Tibial artery (tissue), 4 donors: ENCODE measurements around the gene ABLIM2.

Source experiments
- DNase-seq, 2 donors: peaks; one replicate each; pipeline ENCODE4 v3.0.0-alpha.2; 2019
- H3K27ac ChIP-seq, 2 donors: fragments of 200-600 bp; sonication (generic) in 1 of 2; 1 replicate in 1 of 2; 2 replicates in 1 of 2; pipeline ENCODE4 v1.5.1; 2018 to 2019; ENCODE audit warnings: mild to moderate bottlenecking in 1 of 2
- H3K27me3 ChIP-seq, 2 donors: fragments of 200-600 bp; sonication (generic) in 1 of 2; one replicate each; pipeline versions ENCODE4 v1.5.1 to v1.6.0; 2016 to 2019
- H3K36me3 ChIP-seq, 3 donors: fragments of 200-600 bp; sonication (generic) in 2 of 3; one replicate each; pipeline ENCODE4 v1.5.1; 2016 to 2019; ENCODE audit warnings: mild to moderate bottlenecking in 2 of 3
- H3K4me1 ChIP-seq, 4 donors: fragments of 200-600 bp; sonication (generic) in 2 of 4; 1 replicate in 3 of 4; 2 replicates in 1 of 4; pipeline ENCODE4 v1.5.1; 2016 to 2019
- H3K4me3 ChIP-seq, 2 donors: fragments of 200-600 bp; sonication (generic) in 1 of 2; 1 replicate in 1 of 2; 2 replicates in 1 of 2; pipeline ENCODE4 v1.5.1; 2018 to 2019; ENCODE audit warnings: mild to moderate bottlenecking in 2 of 2
- H3K9me3 ChIP-seq, 3 donors: fragments of 200-600 bp; sonication (generic) in 1 of 3; one replicate each; pipeline ENCODE4 v1.5.1; 2016 to 2019
- CTCF ChIP-seq, 2 experiments: fragments of 200-600 bp in 1 of 2; fragments of 450-650 bp in 1 of 2; IDR thresholded peaks; one replicate each; pipeline ENCODE4 v1.5.1; 2017 to 2019; ENCODE audit warnings: antibody characterized with exemption in 2 of 2, mild to moderate bottlenecking in 1 of 2, moderate library complexity in 1 of 2
- intact Hi-C: fragments of 100-400 bp; cut with DNase I; formaldehyde crosslinking; loops from one replicate; pipeline ENCODE4 v1.15.0; 2023; ENCODE audit warnings: low total_unique reads

The ABLIM2 gene

GRCh38 chr4:8067945-8068896 lies 90.4 kb downstream of the ABLIM2 start:
- Histone ChIP-seq H3K9me3 (peaks cover 0 to 24% (median 11%) of the 10 kb centered on the region in 3 donors), H3K36me3 (peaks cover 6 to 15% (median 12%) of the 10 kb centered on the region in 3 donors), H3K4me1 (no peaks in the 10 kb centered on the region), H3K4me3 (no peak overlapping the region), H3K27me3 (no peaks in the 10 kb centered on the region), H3K27ac (no peak overlapping the region)
- TF ChIP-seq CTCF (IDR thresholded peaks at IDR 0.05), result no peak
- DNase-seq, result no peak
- intact Hi-C loops, result no loop called here

- no peak overlapping the region for H3K4me3 ChIP-seq
- intact Hi-C loops, result no loop called here
- peaks cover 6 to 15% (median 12%) of the 10 kb centered on the region in 3 donors for H3K36me3 ChIP-seq
- H3K27me3 ChIP-seq, result no peaks in the 10 kb centered on the region
- H3K4me1 ChIP-seq, result no peaks in the 10 kb centered on the region
- no peak for TF ChIP-seq CTCF (IDR thresholded peaks at IDR 0.05)
- H3K27ac ChIP-seq, result no peak overlapping the region
- DNase-seq, result no peak
- peaks cover 0 to 26% (median 11%) of the 10 kb centered on the region in 3 donors for H3K9me3 ChIP-seq
Observed at GRCh38 chr4:8067274-8067936, 91.2 kb downstream of the ABLIM2 start.

GRCh38 chr4:8066336-8066931 lies 92.2 kb downstream of the ABLIM2 start:
- intact Hi-C loops, result no loop called here
- no peak for TF ChIP-seq CTCF (IDR thresholded peaks at IDR 0.05)
- no peak overlapping the region for H3K27ac ChIP-seq
- no peak overlapping the region for H3K4me3 ChIP-seq
- H3K9me3 ChIP-seq, result peaks cover 0 to 26% (median 11%) of the 10 kb centered on the region in 3 donors
- no peaks in the 10 kb centered on the region for H3K4me1 ChIP-seq
- no peaks in the 10 kb centered on the region for H3K27me3 ChIP-seq
- peaks cover 6 to 15% (median 12%) of the 10 kb centered on the region in 3 donors for H3K36me3 ChIP-seq
- no peak for DNase-seq

GRCh38 chr4:8063974-8064563 lies 94.5 kb downstream of the ABLIM2 start:
- no peak for TF ChIP-seq CTCF (IDR thresholded peaks at IDR 0.05)
- intact Hi-C loops, result no loop called here
- H3K36me3 ChIP-seq, result peaks cover 15 to 28% (median 15%) of the 10 kb centered on the region in 3 donors
- H3K4me3 ChIP-seq, result no peak overlapping the region
- DNase-seq, result no peak
- H3K27ac ChIP-seq, result no peak overlapping the region
- H3K4me1 ChIP-seq, result no peaks in the 10 kb centered on the region
- H3K27me3 ChIP-seq, result no peaks in the 10 kb centered on the region
- H3K9me3 ChIP-seq, result peaks cover 0 to 26% (median 11%) of the 10 kb centered on the region in 3 donors

GRCh38 chr4:8061573-8061972 lies 97.0 kb downstream of the ABLIM2 start:
- Histone ChIP-seq H3K27ac (no peak overlapping the region), H3K4me3 (no peak overlapping the region), H3K4me1 (no peaks in the 10 kb centered on the region), H3K27me3 (no peaks in the 10 kb centered on the region), H3K36me3 (peaks cover 15 to 34% (median 18%) of the 10 kb centered on the region in 3 donors), H3K9me3 (peaks cover 0 to 26% (median 11%) of the 10 kb centered on the region in 3 donors)
- TF ChIP-seq CTCF (IDR thresholded peaks at IDR 0.05), result no peak
- DNase-seq, result no peak
- intact Hi-C loops, result no loop called here
